Activated CD8-positive, alpha-beta memory T cell treated with anti-CD3 and anti-CD28 coated beads for 36 hours (primary cell): ENCODE measurements around the gene SLC6A2. TPM values are rescaled to one million over a fixed set of nuclear protein-coding genes. Genes with fewer than 3 reads are reported as not detected.

Source experiments
- CTCF ChIA-PET: fragments of 350-600 bp; sonication (Branson Sonifier 250); formaldehyde crosslinking; loops from one replicate; lab custom pipeline; 2021; ENCODE audit warnings: antibody characterized with exemption; lab: Charles Lee
- POLR2A ChIA-PET: fragments of 350-600 bp; sonication (Branson Sonifier 250); formaldehyde crosslinking; loops from one replicate; lab custom pipeline; 2021; ENCODE audit warnings: antibody characterized with exemption; lab: Charles Lee
- total RNA-seq, 2 experiments: library from RNA; stranded (reverse); gene quantifications; one replicate each; pipeline ENCODE4 v1.2.3, GENCODE V29; 2021

SLC6A2 gene
- total RNA-seq, 2 experiments from 2014 or later: not detected

DNA sequence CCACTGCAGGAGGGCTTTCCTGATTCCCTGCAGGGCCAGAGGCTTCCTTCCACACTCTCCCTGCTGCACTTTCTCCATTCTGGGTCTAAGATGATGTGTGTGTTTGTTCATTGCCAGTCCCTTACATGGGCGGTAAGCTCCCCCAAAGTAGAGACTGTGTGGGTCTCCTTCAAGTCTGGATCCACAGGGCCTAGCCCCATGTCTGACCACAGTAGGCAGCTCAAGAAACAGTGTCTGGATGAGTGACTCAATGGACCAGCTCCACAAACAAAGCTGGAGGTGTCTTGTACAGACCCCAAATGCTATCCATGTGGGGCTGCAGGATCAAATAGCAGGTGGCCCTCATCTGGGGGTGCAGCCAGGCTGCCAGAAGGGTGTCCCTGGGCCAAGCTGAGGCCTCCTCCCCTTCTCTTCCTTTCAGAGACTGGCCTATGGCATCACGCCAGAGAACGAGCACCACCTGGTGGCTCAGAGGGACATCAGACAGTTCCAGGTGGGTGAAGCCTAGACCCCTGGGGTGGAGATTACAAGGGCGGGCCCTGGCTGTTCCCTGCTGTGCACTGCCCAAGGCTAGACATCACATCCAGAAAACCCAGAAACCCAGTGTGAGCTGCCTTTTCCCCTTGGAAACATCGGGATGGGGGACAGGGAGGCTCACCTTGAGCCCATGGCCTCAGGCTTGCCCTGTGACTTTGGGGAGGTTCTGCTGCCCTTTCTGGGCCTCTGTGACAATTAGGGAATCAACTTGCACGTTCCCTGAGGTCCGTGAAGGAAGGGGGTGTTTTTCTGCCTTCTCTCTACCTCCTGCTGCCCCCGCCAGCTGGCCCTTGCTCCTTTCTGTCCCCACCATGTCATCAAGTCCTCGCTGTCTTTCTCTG, 45.9 kb downstream of the SLC6A2 start:
- ChIA-PET POLR2A (no interaction called here), CTCF (interaction anchor here (1.1 to 9.9 kb wide), 4 partner anchors 135 to 237 kb away, joined by 3 to 66 read pairs (median 8); no protein-coding TSS in a partner anchor)

DNA sequence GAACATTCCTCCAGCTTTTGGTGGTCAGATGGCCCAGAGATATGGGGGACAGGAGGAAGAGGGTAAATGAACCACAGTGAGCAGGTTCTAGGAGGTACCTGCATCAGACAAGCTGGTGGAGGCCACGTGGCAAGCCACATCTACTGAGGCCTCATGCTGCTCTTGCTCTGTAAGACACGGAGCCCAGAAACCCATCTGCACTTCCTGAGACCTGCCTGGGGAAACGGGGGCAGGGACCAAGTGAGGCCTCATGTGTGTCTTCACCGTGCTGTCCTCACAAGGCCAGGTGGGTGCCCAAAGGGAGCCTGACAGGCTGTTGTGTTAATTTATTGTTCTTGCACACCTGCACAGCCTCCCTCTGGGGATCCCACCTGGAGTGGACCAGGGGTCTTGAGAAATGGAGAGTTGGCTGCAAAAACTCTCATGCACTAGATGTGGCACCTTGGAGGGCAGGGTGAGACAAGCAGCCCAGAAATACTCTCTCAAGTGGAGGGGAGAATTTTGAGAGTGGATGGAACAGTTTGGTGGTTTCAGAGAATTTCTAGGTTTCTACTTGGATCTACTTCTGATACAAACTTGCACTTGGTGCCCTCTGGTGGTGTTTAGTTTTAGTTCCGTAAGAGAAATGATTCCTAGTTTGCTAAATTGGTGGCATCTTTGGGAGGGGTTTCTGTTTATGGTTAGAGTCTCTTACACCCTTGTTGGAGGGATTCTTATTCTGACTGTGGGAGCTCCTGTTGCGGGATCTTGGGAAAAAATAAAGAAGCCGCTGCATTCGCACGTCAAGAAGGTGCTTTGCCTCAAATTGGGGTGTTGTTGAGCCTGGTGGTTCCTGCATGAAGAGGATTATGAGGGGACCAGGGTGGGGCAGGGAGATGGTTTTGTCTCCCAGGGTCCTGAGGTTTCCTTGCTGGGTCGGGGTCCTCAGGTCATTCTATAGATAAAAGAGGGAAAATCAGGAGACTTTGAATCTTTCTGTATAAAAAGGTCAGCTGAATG, 47.5 kb downstream of the SLC6A2 start:
- ChIA-PET POLR2A (no interaction called here), CTCF (interaction anchor here (0.9 to 9.9 kb wide), 4 partner anchors 231 to 238 kb away, joined by 3 to 66 read pairs (median 8); no protein-coding TSS in a partner anchor)

DNA sequence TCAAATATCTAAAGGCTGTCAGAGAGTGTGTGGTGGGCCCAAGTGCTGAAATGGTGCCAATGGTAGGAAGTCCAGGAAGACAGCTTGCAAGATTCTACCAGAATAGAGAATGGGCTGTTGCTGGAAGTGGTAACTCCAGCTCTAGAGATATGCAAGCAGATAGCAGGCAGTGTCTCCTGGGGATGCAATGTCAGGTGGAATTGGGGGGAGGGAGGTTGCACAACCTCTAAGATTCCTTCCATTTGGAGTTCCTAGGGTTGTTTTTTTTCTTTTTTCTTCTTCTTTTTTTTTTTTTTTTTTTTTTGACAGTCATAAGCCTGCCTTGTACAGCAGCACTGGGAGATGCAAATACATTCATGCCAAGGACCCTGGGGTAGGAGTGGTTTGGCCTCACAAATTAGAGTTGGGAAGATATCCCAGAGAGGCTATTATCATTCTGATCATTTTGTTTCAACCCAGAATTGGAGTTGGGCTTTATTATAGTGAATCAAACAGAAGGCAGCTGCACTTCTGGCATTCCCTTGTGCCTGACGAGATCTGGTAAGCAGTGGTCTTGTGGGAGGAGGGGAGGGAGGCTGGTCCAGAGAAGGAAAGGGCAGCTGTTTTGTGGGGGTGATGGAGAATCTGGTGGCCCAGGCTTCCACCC, 51.1 kb downstream of the SLC6A2 start:
- ChIA-PET CTCF (interaction anchor here (9.9 kb wide), 1 partner anchor 242 kb away, joined by 66 read pairs; no protein-coding TSS in a partner anchor), POLR2A (no interaction called here)

DNA sequence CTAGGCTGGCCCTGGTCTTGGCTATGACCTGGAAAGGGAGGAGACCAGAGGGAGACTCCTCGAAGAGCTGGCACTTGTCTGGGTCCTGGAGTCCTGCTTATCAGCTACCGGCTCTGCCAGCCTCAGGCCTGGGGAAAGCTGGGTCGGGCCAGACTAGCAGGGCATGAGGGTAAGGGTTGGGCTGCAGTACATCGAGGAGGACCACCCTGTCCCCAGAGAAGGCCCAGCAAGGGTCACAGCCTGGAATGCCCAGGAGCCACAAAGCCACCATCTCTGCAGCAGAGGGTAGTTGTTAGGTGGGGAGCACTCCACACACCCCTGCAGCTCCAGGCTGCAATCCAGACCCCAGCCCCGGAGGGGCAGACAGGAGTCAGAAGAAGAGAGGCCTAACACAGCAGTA, 54.0 kb downstream of the SLC6A2 start:
- ChIA-PET CTCF (interaction anchor here (0.9 to 9.9 kb wide), 2 partner anchors 133 to 245 kb away, joined by 3 to 66 read pairs; no protein-coding TSS in a partner anchor), POLR2A (no interaction called here)

DNA sequence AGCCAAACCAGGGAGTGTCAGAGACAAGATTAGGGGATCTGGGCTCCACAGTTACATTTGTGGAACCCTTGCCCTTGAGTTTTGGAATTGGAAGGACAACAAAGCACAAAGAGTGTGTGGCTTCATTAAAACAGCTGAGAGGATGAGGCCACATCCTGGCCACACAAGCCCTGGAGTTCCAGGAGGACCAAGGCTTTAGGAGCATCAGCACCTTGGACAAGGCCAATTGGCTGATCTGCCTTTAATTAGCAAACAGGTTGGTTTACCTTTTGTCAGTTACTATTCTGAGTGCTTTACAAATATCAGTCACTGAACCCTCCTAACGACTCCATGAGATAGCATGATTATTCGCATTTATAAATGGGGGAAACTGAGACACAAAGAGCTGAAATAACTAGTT, 54.7 kb downstream of the SLC6A2 start:
- ChIA-PET POLR2A (no interaction called here), CTCF (interaction anchor here (0.9 kb wide), 1 partner anchor 132 kb away, joined by 3 read pairs; no protein-coding TSS in a partner anchor)

DNA sequence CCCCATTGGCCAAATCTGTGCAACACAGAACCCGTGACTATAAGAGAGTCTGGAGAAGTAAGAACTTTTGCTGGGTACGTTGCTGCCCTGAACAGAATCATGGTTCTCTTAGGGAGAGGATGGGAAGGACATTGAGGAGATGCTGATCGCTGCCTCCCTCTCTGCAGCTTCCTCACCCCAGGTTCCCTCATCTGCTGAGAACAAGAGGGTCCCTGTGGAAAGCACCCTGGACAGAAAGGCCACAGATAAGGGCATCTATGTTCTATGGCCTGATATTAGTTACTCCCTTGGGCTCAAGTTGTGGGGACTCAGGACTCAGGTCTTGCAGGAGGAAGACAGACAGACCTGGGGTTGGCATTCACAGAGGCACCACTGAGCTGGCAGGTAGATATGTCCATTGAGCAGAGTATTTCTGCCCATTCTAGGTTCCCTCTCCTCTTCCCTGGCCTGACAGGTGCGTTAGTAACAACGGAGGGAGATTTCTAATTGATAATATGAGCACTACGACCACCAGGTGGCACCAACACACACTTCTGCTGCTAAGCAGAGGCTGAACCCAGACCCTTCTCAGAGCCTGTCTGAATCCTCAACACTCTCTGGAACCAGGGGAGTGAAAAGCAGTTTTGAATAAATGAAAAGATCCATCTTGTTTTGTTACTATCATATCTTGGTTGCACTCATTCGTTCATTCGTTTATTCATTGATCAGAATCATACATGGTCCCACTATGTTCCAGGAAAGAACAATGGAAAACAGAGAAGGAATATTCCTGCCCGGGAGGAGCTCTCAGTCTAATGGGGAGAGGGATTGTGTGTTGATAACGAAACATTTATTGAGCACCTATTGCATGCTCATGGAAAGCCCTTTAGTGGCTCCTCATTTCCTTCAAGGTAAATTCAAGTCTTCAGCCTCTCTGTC, 56.4 kb downstream of the SLC6A2 start:
- POLR2A ChIA-PET: no interaction called here
- CTCF ChIA-PET: interaction anchor here (0.8 to 2.5 kb wide), 3 partner anchors 129 to 606 kb away, joined by 3 to 13 read pairs (median 3); no protein-coding TSS in a partner anchor

DNA sequence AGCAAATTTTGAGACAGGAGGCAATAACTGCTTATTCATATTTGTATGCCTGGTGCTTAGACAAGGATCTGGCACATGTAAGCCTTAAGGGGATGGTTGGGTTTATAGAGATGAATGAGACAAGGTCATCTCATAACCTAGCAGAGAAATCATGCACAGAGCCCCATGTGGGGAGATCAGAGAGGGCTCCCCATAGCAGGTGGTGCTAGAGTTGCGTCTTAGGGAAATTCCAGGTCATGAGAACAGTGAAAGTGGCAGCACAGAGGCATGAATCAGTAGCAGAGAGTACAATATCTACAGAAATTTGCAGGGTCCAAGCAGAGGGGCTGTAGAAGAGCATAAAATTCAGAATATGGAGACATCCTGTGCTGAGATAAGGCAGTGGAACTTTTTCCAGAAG, 57.3 kb downstream of the SLC6A2 start:
- POLR2A ChIA-PET: no interaction called here
- CTCF ChIA-PET: interaction anchor here (0.8 to 2.5 kb wide), 2 partner anchors 128 to 248 kb away, joined by 3 to 13 read pairs; no protein-coding TSS in a partner anchor

DNA sequence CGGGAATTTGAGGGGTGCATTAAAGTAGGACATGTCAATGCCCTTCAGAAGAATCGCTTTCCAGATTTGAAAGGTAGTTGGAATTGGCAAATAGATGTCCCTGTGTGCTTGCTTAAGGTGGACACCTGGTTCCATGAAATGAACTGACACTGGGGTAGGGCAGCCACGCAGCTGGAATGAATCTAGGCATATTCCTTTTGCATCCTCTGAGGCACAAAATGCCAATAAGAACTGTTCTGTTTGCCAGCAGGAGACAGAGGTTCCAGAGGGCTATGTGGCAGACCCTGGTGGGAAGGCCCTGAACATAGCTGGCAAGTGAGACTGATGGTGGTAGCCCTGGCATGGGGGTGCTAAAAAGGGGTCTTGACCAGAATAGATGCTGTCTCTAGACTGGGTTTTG, 61.5 kb downstream of the SLC6A2 start:
- CTCF ChIA-PET: no interaction called here

DNA sequence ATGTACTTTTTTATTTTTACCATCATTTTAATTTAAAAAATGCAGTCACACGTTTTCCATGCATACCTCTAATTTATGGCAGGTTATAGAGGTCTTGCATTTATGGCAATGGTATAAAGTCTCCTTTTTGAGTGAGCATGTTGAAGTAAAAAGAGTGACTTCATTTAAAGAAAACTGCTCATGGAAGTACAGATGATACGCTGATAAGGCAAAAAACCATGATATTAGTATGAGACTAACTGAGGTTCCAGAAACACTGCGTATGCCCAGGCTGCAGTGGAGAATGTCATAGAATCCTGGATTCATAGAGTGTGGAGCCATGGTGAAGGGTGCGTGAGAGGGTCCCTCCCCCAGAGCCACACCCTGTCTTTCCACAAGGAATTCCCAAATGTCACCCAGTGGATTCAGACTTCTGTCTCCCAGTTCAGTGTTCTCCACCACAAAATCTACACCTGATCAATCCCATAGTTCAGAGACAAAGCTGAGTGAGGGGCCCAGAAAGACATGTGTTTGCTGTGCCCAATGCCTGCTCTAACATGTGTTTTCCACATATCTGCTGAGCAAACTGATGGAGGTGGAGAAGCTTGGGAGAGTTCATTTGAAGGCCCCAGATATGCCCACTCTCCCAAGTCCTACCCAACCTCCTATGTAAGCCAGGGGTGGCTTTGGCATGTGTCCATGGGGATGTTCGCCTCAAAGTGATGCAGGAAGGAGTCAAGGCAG, 69.4 kb downstream of the SLC6A2 start:
- ChIA-PET POLR2A (no interaction called here), CTCF (no interaction called here)

More for the DNA sequence above, 61.5 kb downstream of the SLC6A2 start:
- POLR2A ChIA-PET: no interaction called here

DNA sequence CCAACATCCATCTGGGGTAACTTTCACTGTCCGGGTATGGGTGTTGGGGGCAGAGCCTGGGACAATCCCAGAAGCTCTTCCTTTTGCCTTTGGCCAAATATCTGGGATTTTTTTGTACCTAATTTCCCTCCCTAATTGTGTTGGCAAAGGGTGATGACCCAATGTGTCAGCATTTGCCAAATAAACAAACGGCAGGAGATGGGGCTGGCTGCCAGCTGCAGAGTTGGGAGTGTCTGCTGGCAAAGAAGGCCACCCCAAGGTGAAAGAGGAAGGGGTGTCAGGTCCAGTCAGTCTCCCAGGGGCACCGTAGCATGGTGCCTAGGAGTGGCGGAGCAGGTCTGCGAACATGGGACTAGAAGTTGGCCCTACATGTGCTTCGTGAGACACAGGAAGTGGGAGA, 73.0 kb downstream of the SLC6A2 start:
- POLR2A ChIA-PET: no interaction called here
- CTCF ChIA-PET: no interaction called here

DNA sequence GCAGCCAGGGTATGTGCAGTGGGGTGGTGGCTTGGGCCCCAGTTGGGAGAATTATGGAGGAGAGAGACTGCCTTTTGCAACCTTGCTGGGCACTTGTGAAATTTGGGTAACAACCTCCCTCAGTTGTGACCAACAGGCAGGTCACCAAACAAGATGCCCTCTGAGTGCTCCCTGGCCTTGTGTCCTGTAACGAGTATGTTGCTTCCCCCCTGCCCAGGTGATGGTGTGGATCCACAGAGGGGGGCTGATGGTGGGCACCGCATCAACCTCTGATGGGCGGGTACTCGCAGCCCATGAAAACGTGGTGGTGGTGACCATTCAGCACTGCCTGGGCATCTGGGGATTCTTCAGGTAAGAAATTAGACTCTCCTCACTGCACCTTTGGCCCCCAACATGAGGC, 74.3 kb downstream of the SLC6A2 start:
- ChIA-PET CTCF (no interaction called here), POLR2A (no interaction called here)

DNA sequence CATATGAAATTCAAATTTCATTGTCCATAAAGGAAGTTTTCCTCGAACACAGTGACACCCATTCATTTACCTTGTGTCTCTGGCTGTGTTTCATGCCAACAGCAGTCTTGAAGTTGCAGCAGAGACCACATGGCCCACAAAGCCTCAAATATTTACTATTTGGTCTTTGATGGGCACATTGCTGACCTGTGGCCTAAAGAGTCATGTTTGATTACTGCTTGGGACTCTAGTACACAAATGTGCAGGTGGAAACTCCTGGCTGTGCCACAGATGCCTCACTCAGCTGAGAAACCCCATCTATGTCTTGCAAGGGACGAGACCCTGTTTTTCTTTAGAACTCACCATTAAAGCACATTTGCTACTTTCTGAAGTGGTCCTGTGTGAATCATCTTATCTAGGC, 76.7 kb downstream of the SLC6A2 start:
- ChIA-PET CTCF (no interaction called here), POLR2A (no interaction called here)

DNA sequence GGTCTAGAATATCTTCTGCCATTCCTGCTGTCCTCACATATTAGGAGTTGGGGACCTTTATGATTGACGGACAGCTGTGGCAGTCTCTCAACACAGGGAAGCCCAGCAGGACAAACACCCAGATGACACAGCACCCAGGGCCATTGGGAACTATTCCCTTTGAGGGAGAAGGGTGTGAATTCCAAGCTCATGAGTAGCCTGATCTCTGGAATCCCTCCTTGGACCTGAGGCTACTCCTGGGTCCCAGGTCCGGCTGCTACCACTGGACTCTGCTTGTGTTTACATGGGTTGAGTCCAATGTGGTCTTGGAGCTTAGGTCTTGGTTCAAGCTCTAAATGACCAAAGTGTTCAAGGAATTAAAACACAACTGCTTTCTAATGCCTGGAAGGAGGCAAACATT, 78.9 kb downstream of the SLC6A2 start:
- ChIA-PET POLR2A (no interaction called here), CTCF (no interaction called here)

DNA sequence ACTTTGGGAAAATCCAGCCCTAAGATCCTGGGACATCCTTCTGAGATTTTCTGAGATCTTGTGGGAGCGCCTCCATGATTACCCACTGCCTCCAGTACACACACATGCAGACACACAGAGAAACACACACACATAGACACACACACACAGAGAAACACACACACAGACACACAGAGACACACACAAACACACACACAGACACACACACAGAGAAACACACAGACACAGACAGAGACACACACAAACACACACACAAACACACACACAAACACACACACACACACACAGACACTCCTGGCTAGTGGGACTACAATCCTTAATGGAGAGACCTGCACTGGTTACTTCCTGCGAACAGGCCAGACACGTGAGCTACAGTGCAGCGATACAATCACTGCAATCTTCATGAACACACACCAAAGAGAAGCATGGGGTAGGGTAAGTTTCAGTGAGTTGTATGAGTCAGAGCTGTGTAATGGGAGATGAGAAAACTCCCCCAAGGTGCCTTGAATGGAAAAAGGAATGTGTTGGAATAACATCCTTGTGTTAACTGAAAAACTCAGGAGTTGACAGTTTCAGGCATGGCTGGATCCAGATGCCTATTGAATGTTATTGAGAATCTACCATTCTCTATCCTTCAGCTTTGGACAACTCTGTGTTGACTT, 79.5 kb downstream of the SLC6A2 start:
- POLR2A ChIA-PET: no interaction called here
- CTCF ChIA-PET: no interaction called here

DNA sequence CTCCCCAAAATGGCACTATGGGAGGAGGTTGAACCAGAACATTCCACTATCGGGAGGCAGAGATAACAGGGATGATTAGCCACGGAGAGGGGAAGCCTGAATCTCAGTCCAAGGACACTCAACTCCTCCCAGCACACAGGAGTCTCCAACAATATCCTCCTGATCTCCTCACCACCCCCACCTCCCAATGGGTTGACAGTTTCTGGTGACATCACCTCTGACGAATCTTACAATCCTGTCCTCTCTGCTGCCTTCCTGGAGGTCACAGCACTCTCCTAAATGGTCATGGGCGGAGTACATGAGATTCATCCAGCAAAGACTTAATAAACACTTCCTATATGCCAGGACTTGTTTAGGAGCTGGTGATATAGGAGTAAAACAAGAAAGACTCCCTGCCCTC, 80.9 kb downstream of the SLC6A2 start:
- CTCF ChIA-PET: no interaction called here
- POLR2A ChIA-PET: no interaction called here

DNA sequence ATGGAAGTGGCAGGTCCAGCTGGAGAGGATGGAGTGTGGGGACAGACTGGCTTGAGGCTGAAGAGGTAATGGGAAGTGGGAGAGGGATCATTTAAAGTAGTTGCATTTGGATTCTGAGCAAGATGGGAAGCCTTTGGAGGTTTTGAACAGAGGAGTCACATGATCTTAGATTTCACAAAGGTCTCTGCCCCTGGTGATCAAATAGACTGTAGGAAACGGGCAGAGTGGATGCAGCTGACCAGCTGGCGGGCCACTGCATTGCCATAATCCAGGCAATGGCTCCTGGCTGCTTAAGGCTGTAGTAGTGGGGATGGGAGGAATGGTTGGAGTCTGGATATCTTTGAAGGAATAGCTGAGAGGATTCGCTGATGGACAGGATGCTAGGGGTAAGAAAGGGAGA, 81.5 kb downstream of the SLC6A2 start:
- ChIA-PET POLR2A (no interaction called here), CTCF (no interaction called here)

DNA sequence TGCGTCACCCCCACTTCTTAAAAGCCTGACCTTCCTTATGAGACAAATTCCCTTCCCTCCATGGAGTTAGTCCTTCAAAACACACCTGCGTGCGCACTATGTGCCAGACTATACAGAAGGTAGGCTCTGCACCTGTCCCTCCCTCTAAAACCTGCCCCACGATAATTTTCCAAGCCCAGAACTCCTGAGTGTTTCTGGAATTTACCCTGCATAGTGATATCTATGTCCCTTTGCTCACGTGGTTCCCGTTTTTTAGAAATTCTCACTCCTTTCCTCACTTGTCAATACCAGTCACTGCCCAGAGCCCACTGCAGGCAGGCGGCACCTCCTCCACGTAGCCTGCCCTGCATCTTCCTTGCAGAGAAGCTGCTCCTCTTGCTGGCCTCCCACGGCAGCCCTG, 82.2 kb downstream of the SLC6A2 start:
- ChIA-PET CTCF (no interaction called here), POLR2A (no interaction called here)
